OCI-LY7 (cell line): Measurements from ENCODE around the gene POLR1A. TPM values are rescaled to one million over a fixed set of nuclear protein-coding genes. Genes with fewer than 3 reads are reported as not detected.
A peak's percentile ranks its signal among the peaks of the same experiment; 100 is the strongest.

Experiments used
- BruUV-seq: library from RNA; stranded (reverse); fragments of 400-500 nt; replicated peaks from 2 replicates; lab custom pipeline; 2021; lab: Mats Ljungman, UMichigan
- CTCF ChIA-PET: fragments of 300-600 bp; sonication (Branson Sonifier 250); formaldehyde crosslinking; loops from one replicate; lab custom pipeline; 2022; ENCODE audit warnings: antibody characterized with exemption; ENCODE audit not compliant: unreplicated experiment; lab: Charles Lee
- POLR2A ChIA-PET: fragments of 300-600 bp; sonication (Branson Sonifier 250); formaldehyde crosslinking; loops from one replicate; lab custom pipeline; 2022; ENCODE audit warnings: antibody characterized with exemption; lab: Charles Lee
- DNase-seq: peaks from one replicate; pipeline ENCODE4 v3.0.0-alpha.2; 2015; ENCODE audit warnings: low spot score
- H2AFZ ChIP-seq: fragments of 200-600 bp; sonication (generic), shearing (Covaris generic); 2 replicates; pipeline ENCODE4 v1.6.1; 2014; ENCODE audit warnings: mild to moderate bottlenecking, antibody characterized with exemption, low read length, moderate library complexity
- H3K27ac ChIP-seq: fragments of 200-600 bp; sonication (generic); 2 replicates; pipeline ENCODE4 v1.5.1; 2014; ENCODE audit warnings: mixed run types, low read depth, mild to moderate bottlenecking, moderate library complexity, low read length, inconsistent platforms; ENCODE audit not compliant: poor library complexity, severe bottlenecking
- H3K36me3 ChIP-seq: fragments of 200-600 bp; sonication (generic); 2 replicates; pipeline ENCODE4 v1.6.1; 2014; ENCODE audit warnings: mild to moderate bottlenecking, antibody characterized with exemption, low read length, moderate library complexity, mixed read lengths; ENCODE audit not compliant: insufficient read depth
- H3K4me1 ChIP-seq: fragments of 200-600 bp; sonication (generic); 2 replicates; pipeline ENCODE4 v1.5.1; 2014; ENCODE audit warnings: mild to moderate bottlenecking, low read length; ENCODE audit not compliant: insufficient read depth, poor library complexity, severe bottlenecking
- H3K4me2 ChIP-seq: fragments of 200-600 bp; sonication (generic); 2 replicates; pipeline ENCODE4 v1.6.1; 2014; ENCODE audit warnings: mild to moderate bottlenecking, low read length
- H3K4me3 ChIP-seq: fragments of 200-600 bp; sonication (generic); 2 replicates; pipeline ENCODE4 v1.5.1; 2014; ENCODE audit warnings: mild to moderate bottlenecking, low read depth, low read length; ENCODE audit not compliant: poor library complexity, severe bottlenecking
- H3K79me2 ChIP-seq: fragments of 200-600 bp; sonication (generic); 2 replicates; pipeline ENCODE4 v1.6.1; 2016; ENCODE audit warnings: low read depth, mild to moderate bottlenecking, low read length, moderate library complexity, mixed read lengths; ENCODE audit not compliant: insufficient read depth
- H3K9me2 ChIP-seq: fragments of 200-600 bp; sonication (generic); 2 replicates; pipeline ENCODE4 v1.6.1; 2016; ENCODE audit warnings: mild to moderate bottlenecking, low read length, mixed read lengths; ENCODE audit not compliant: insufficient read depth
- H3K9me3 ChIP-seq: fragments of 200-600 bp; sonication (generic); 2 replicates; pipeline ENCODE4 v1.6.1; 2014; ENCODE audit warnings: mild to moderate bottlenecking, mixed run types, low read length, mixed read lengths
- H4K20me1 ChIP-seq: fragments of 200-600 bp; sonication (generic); 2 replicates; pipeline ENCODE4 v1.6.1; 2014; ENCODE audit warnings: mild to moderate bottlenecking, antibody characterized with exemption, low read length, moderate library complexity, mixed read lengths; ENCODE audit not compliant: insufficient read depth
- CTCF ChIP-seq: fragments of 200-600 bp; sonication (generic); conservative IDR thresholded peaks from 2 replicates; pipeline ENCODE4 v1.5.1; 2014; ENCODE audit warnings: mild to moderate bottlenecking, antibody characterized with exemption, low read length, moderate library complexity, mixed read lengths
- EZH2phosphoT487 ChIP-seq: fragments of 200-600 bp; sonication (generic); IDR thresholded peaks from 2 replicates; pipeline ENCODE4 v1.6.1; 2018; ENCODE audit warnings: low read depth, borderline replicate concordance, mild to moderate bottlenecking, mixed run types, antibody characterized with exemption, low read length, moderate library complexity, mixed read lengths
- intact Hi-C: fragments of 100-400 bp; cut with micrococcal nuclease; formaldehyde crosslinking; loops from one replicate; pipeline ENCODE4 v1.10.0; 2022; ENCODE audit not compliant: unreplicated experiment
- small RNA-seq: library from RNA; depleted of rRNA; stranded (forward); fragments of <200 nt; gene quantifications from one replicate; pipeline ENCODE3, GENCODE V24; 2014
- total RNA-seq, 2 experiments: library from RNA; depleted of rRNA in 1 of 2; stranded (reverse); fragments of >200 nt in 1 of 2; shearing (Covaris generic) in 1 of 2; gene quantifications; 2 replicates each; pipeline ENCODE4 v1.2.3, GENCODE V29; 2014 to 2022

Gene POLR1A
- total RNA-seq, 2 experiments from 2014 or later: 17.5 to 53.3 TPM

GRCh38 chr2:85974390-85974789 is 131.3 kb downstream of the POLR1A start:
- ChIA-PET CTCF (no interaction called here), POLR2A (no interaction called here)
- H2AFZ ChIP-seq: no peak overlapping the region
- no peak for DNase-seq
- peaks cover 5% of the 10 kb centered on the region for H3K4me1 ChIP-seq
- intact Hi-C loops: no loop called here
- no peak overlapping the region for H3K27ac ChIP-seq
- no peak overlapping the region for H3K4me2 ChIP-seq
- TF ChIP-seq CTCF (no peak), EZH2phosphoT487 (no peak)
- H4K20me1 ChIP-seq: no peaks in the 10 kb centered on the region
- H3K4me3 ChIP-seq: no peak overlapping the region
- no peaks in the 10 kb centered on the region for H3K36me3 ChIP-seq
- peaks cover 7% of the 10 kb centered on the region; the same call in 1 of the 2 replicates for H3K9me3 ChIP-seq
- no peaks in the 10 kb centered on the region for H3K79me2 ChIP-seq
- no peaks in the 10 kb centered on the region for H3K9me2 ChIP-seq
- no TSS peak for BruUV-seq

DNA sequence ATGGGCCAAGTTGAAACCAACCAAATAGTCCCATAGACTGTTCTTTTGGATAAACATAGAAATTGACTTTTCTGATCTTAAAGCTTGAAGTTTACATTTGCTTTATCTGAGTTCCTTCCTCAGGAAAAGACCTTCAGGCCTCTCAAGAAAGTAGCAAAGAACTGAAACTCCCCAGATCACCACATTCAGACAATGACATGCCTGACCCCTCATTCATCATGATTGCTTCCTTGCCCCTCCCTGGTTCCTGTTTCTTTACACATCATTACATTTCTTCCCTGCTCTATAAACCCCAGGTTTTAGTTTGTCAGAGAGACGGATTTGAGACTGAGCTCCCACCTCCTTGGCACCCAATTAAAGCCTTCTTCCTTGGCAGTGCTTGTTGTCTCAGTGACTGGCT is 133.3 kb downstream of the POLR1A start:
- Histone ChIP-seq H4K20me1 (no peaks in the 10 kb centered on the region), H3K27ac (no peak overlapping the region), H3K79me2 (no peaks in the 10 kb centered on the region), H3K4me2 (no peak overlapping the region), H3K9me2 (no peaks in the 10 kb centered on the region), H2AFZ (no peak overlapping the region), H3K9me3 (peaks cover 7% of the 10 kb centered on the region; the same call in 1 of the 2 replicates), H3K36me3 (no peaks in the 10 kb centered on the region), H3K4me1 (no peaks in the 10 kb centered on the region), H3K4me3 (no peak overlapping the region)
- intact Hi-C loops: no loop called here
- CTCF ChIA-PET: no interaction called here
- no peak for TF ChIP-seq EZH2phosphoT487
- no peak for TF ChIP-seq CTCF
- BruUV-seq: no TSS peak
- POLR2A ChIA-PET: no interaction called here
- DNase-seq: no peak

DNA sequence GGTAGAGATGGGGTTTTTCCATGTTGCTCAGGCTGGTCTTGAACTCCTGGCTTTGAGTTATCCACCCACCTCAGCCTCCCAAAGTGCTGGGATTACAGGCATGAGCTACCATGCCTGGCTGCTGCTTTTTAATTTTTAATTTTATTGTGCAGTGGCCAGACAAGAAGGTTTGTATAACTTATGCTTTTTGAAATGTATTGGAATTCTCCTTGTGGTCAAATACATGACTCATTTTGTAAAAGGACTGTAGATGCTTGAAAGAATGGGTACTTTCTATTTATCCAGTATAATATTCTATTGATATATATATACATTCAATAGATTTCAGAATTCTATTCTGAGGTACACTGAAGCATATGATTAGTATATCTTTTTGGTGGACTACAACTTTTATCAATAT is 134.3 kb downstream of the POLR1A start:
- Histone ChIP-seq H3K4me1 (no peaks in the 10 kb centered on the region), H3K79me2 (no peaks in the 10 kb centered on the region), H3K4me3 (no peak overlapping the region), H3K27ac (no peak overlapping the region), H3K9me3 (peaks cover 7% of the 10 kb centered on the region; the same call in 1 of the 2 replicates), H4K20me1 (no peaks in the 10 kb centered on the region), H2AFZ (no peak overlapping the region), H3K9me2 (no peaks in the 10 kb centered on the region), H3K4me2 (no peak overlapping the region), H3K36me3 (no peaks in the 10 kb centered on the region)
- no peak for TF ChIP-seq CTCF
- TF ChIP-seq EZH2phosphoT487: no peak
- BruUV-seq: no TSS peak
- DNase-seq: no peak
- POLR2A ChIA-PET: no interaction called here
- intact Hi-C loops: no loop called here
- CTCF ChIA-PET: no interaction called here

Small RNA genes within 50 kb of the gene (small RNA-seq; reads per million reads assigned to genes)
- gene SNORD94: 291 reads per million, percentile 99 among the genes with 10 or more reads in this experiment

Other genes starting within 250 kb of the POLR1A start
- 6.1 and 7.4 TPM in 2 replicates for gene ST3GAL5, start 216.9 kb downstream of the POLR1A start, total RNA-seq (2014; rRNA removed; shearing (Covaris generic))
- gene ST3GAL5, start 216.9 kb downstream of the POLR1A start, total RNA-seq (2022): 8.5 and 11.3 TPM in 2 replicates
- 152 and 164 TPM in 2 replicates for gene PTCD3, start 349 bp upstream of the POLR1A start, total RNA-seq (2014; rRNA removed; shearing (Covaris generic))
- 215 and 227 TPM in 2 replicates for gene PTCD3, start 349 bp upstream of the POLR1A start, total RNA-seq (2022)
- 77.3 and 82.1 TPM in 2 replicates for gene IMMT, start 89.6 kb upstream of the POLR1A start, total RNA-seq (2014; rRNA removed; shearing (Covaris generic))
- 121 and 128 TPM in 2 replicates for gene IMMT, start 89.6 kb upstream of the POLR1A start, total RNA-seq (2022)
- gene MRPL35, start 93.6 kb upstream of the POLR1A start, total RNA-seq (2014; rRNA removed; shearing (Covaris generic)): 26.8 and 26.9 TPM in 2 replicates
- 48.7 and 56.8 TPM in 2 replicates for gene MRPL35, start 93.6 kb upstream of the POLR1A start, total RNA-seq (2022)
- not detected in 2 replicates for gene REEP1, start 231.7 kb upstream of the POLR1A start, total RNA-seq (2014; rRNA removed; shearing (Covaris generic))
- gene REEP1, start 231.7 kb upstream of the POLR1A start, total RNA-seq (2022): not detected in 2 replicates